Lung (tissue), 12 donors: Measurements from ENCODE around the gene EIF6. TPM values are rescaled to one million over a fixed set of nuclear protein-coding genes. Genes with fewer than 3 reads are reported as not detected.

Experiments
- ATAC-seq: fragments of 200-7000 bp; cut with Tn5 transposase; one replicate; pipeline ENCODE4 v1.9.1; 2020; ENCODE audit warnings: moderate number of reproducible peaks; ENCODE audit not compliant: insufficient read depth, low FRiP score
- DNase-seq, 3 donors: peaks; one replicate each; pipeline ENCODE4 v3.0.0-alpha.2; 2013 to 2017
- H3K27ac ChIP-seq, 2 donors: one replicate each; pipeline ENCODE4 v1.5.1; 2013; ENCODE audit warnings: mild to moderate bottlenecking in 2 of 2, moderate library complexity in 2 of 2, control low read depth in 1 of 2, inconsistent platforms in 1 of 2, low read depth in 1 of 2, low read length in 1 of 2
- H3K27me3 ChIP-seq, 3 donors: one replicate each; pipeline ENCODE4 v1.5.1; 2013; ENCODE audit warnings: low read length in 2 of 3; ENCODE audit not compliant: control insufficient read depth in 3 of 3, insufficient read depth in 3 of 3
- H3K36me3 ChIP-seq, 4 donors: one replicate each; pipeline ENCODE4 v1.5.1; 2013; ENCODE audit warnings: low read length in 4 of 4, mild to moderate bottlenecking in 1 of 4, moderate library complexity in 1 of 4; ENCODE audit not compliant: control insufficient read depth in 4 of 4, insufficient read depth in 4 of 4
- H3K4me1 ChIP-seq, 5 donors: one replicate each; pipeline ENCODE4 v1.5.1; 2013; ENCODE audit warnings: low read length in 5 of 5, mild to moderate bottlenecking in 2 of 5, moderate library complexity in 1 of 5; ENCODE audit not compliant: control insufficient read depth in 5 of 5, insufficient read depth in 5 of 5
- H3K4me3 ChIP-seq: one replicate; pipeline ENCODE4 v1.5.1; 2013; ENCODE audit warnings: mild to moderate bottlenecking, control low read depth, moderate library complexity
- H3K9ac ChIP-seq, 2 donors: one replicate each; pipeline ENCODE4 v1.5.1; 2013; ENCODE audit warnings: low read length in 2 of 2, control low read depth in 1 of 2; ENCODE audit not compliant: insufficient read depth in 1 of 2
- H3K9me3 ChIP-seq, 4 donors: one replicate each; pipeline ENCODE4 v1.5.1; 2013; ENCODE audit warnings: low read length in 3 of 4, mild to moderate bottlenecking in 1 of 4, moderate library complexity in 1 of 4; ENCODE audit not compliant: control insufficient read depth in 4 of 4, insufficient read depth in 3 of 4
- CTCF ChIP-seq: IDR thresholded peaks from 2 replicates; pipeline ENCODE4 v1.5.1; 2012; ENCODE audit warnings: mild to moderate bottlenecking; ENCODE audit errors: control extremely low read depth, extremely low read depth
- WGBS, 2 donors: extraction: QIAGEN DNeasy Blood & Tissue Kit; methylation state at CpG; one replicate each; pipeline ENCODE4 v1.1.7; 2013; 5-methylcytosine and 5-hydroxymethylcytosine counted together
- polyA plus RNA-seq, 2 donors: library from polyadenylated mRNA; stranded (reverse); fragments of 200-250 nt; gene quantifications; one replicate each; pipeline ENCODE4 v1.2.1, GENCODE V29; 2013
- total RNA-seq, 2 donors: library from RNA; depleted of rRNA in 1 of 2; stranded (reverse); fragments of >200 nt in 1 of 2; gene quantifications; one replicate each; pipeline ENCODE4 v1.2.1, GENCODE V29; 2014 to 2021
- donor health status: control.
- donor health status: control.
- donor health status: Bipolar disorder and iron deficiency.
- donor health status: healthy.
- donor health status: DM: yes; HTN: yes; CAD: no.

The EIF6 gene
- total and polyA plus RNA-seq, 4 donors, result 47.8 to 191 (median 118) TPM

- no peaks in the 10 kb centered on the region for H3K9me3 ChIP-seq
- no peaks in the 10 kb centered on the region for H3K36me3 ChIP-seq
- DNase-seq (no peak), ATAC-seq (no peak)
- H3K27ac ChIP-seq, result no peak overlapping the region
- H3K27me3 ChIP-seq, result peaks cover 0 to 3% (median 2%) of the 10 kb centered on the region in 3 donors
- 87 to 91% methylated on average over 19 of the region's 19 CpGs for WGBS, 2 donors
- no peak overlapping the region for H3K9ac ChIP-seq
- no peak for TF ChIP-seq CTCF
- H3K4me3 ChIP-seq, result no peak overlapping the region
- H3K4me1 ChIP-seq, result peaks cover 0 to 6% (median 0%) of the 10 kb centered on the region in 5 donors
These were observed 9.0 kb upstream of the EIF6 start for GRCh38 chr20:35293303-35294292.

DNA sequence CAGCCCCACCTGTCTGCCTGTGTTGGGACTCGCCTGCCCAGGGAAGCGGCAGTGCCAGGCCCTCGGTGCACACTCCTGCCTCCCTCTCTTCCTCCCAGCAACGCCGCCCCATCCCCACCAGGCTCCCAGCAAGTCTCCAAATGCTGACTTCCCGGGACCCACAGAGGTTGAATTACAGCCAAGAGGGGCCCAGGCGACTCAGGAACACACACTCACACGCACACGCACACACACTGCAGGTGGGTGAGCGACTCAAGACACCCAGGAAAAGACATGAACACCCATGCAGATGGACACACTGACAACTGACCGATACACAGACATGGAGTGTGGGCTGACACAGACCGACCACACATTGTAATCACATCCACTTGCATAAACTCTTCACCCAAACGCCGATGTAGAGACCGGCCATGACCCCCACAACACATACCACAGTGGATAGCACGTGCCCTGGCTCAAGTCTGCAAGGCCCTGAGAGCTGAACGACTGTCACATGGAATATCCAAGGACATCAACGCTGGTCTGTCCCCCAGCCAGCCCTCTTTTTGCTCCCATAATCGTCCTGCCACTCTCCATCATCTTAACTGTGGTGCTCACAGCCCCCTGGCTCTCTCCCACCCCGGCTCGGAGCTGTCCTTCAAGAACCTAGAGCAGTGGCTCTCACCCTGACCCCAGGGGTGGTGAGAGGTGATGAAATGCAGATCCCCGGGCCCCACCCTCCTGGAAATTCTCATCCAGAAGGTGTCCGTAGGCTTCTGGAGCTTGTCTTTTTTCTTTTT lies 8.1 kb upstream of the EIF6 start:
- Histone ChIP-seq H3K27ac (no peak overlapping the region), H3K4me3 (no peak overlapping the region), H3K9ac (no peak overlapping the region), H3K36me3 (no peaks in the 10 kb centered on the region), H3K9me3 (no peaks in the 10 kb centered on the region), H3K4me1 (peaks cover 0 to 3% (median 0%) of the 10 kb centered on the region in 5 donors), H3K27me3 (peaks cover 0 to 3% (median 2%) of the 10 kb centered on the region in 3 donors)
- no peak for TF ChIP-seq CTCF
- 68 to 81% methylated on average over 23 of the region's 23 CpGs for WGBS, 2 donors
- DNase-seq, result no peak
- ATAC-seq, result no peak

- no peaks in the 10 kb centered on the region for H3K9me3 ChIP-seq
- H3K9ac ChIP-seq, result no peak within 1 kb of the TSS
- H3K4me1 ChIP-seq, result peaks cover 0 to 3% (median 0%) of the 10 kb centered on the region in 5 donors
- no peak within 1 kb of the TSS for H3K4me3 ChIP-seq
- no peak for ATAC-seq
- H3K27me3 ChIP-seq, result peaks cover 0 to 3% (median 2%) of the 10 kb centered on the region in 3 donors
- no peak within 1 kb of the TSS for H3K27ac ChIP-seq
- TF ChIP-seq CTCF, result no peak
- 80 to 88% methylated on average over 40 of the region's 40 CpGs for WGBS, 2 donors
- H3K36me3 ChIP-seq, result no peaks in the 10 kb centered on the region
- DNase-seq, result no peak
These were observed 7.3 kb upstream of the EIF6 start, which contains the start of gene FAM83C for GRCh38 chr20:35291654-35292503. FAM83C (minus strand) TSS chr20:35292425; CDS start chr20:35292304, 121 bp downstream.
